ENCODE results near the gene SUPT7L. TPM values are rescaled to one million over a fixed set of nuclear protein-coding genes. Genes with fewer than 3 reads are reported as not detected.
A peak's percentile ranks its signal among the peaks of the same experiment; 100 is the strongest.

SUPT7L gene
- total RNA-seq (2012; rRNA removed) (16.7 and 23.1 TPM in 2 replicates), polyA plus RNA-seq (2012; rRNA removed) (31.3 and 33.4 TPM in 2 replicates), Bru-seq, nascent RNA (percentile 75 among the genes with signal in this experiment), BruChase-seq, experiment 1, labeled RNA remaining after a 6-hour chase (percentile 75 among the genes with signal in this experiment), BruChase-seq, experiment 2, labeled RNA remaining after a 2-hour chase (percentile 78 among the genes with signal in this experiment)
- 12.7 and 15.6 TPM in 2 replicates for polyA plus RNA-seq (2012; cell fraction: cytosol; rRNA removed)
- 61.5 and 126 TPM in 2 replicates for polyA plus RNA-seq (2012; cell fraction: nucleus; rRNA removed; ENCODE audit: low replicate concordance)
- long read RNA-seq, full-length matches to known transcripts, result 8 of 22 reads
- long read RNA-seq, partial matches to known transcripts, result 8 of 22 reads
- long read RNA-seq, other reads (novel, unspliced or antisense), result 6 of 22 reads

GRCh38 chr2:27663285-27664153 is at the start of gene SUPT7L, which contains the start of gene SLC4A1AP:
Gene SUPT7L (minus strand): TSS chr2:27663614. CDS start chr2:27662192, 1,422 bp downstream.
Gene SLC4A1AP (plus strand): TSS chr2:27663889. CDS start chr2:27663915, 26 bp downstream.
- Histone ChIP-seq H2AFZ (replicated peaks; ENCODE audit: low read length, poor library complexity) (peak within 1 kb of the TSS; percentile 100), H3K36me3 (ENCODE audit: control insufficient read depth, insufficient read depth, low read length) (peaks cover 13% of the 10 kb centered on the region), H2BK5ac (ENCODE audit: low read depth, low read length, poor library complexity, severe bottlenecking) (peak within 1 kb of the TSS; percentile 97), H3K4me1 (ENCODE audit: control insufficient read depth, insufficient read depth, low read length) (peaks cover 5% of the 10 kb centered on the region), H4K91ac (ENCODE audit: insufficient read depth, low read depth, low read length) (peak within 1 kb of the TSS; percentile 93), H4K8ac (ENCODE audit: low read depth in 2 of 2, low read length in 2 of 2) (peak within 1 kb of the TSS; percentile 95 to 99), H3K4ac (ENCODE audit: low read depth, low read length) (peak within 1 kb of the TSS; percentile 98), H4K5ac (ENCODE audit: low read depth, low read length) (peak within 1 kb of the TSS; percentile 98), H3K18ac (ENCODE audit: low read depth, low read length) (peak within 1 kb of the TSS; percentile 83), H3K56ac (ENCODE audit: extremely low read depth, insufficient read depth, low read length) (peak within 1 kb of the TSS; percentile 61), H2BK15ac (ENCODE audit: low read depth, low read length) (peak within 1 kb of the TSS; percentile 64; the same call in 2 of the 3 replicates), H3K27ac (ENCODE audit: insufficient read depth, low read length) (peak within 1 kb of the TSS; percentile 86), H2AK5ac (ENCODE audit: low read depth, low read length) (peak within 1 kb of the TSS; percentile 57; the same call in 1 of the 2 replicates), H2AK9ac (replicated peaks; ENCODE audit: low read depth, low read length, poor library complexity) (peak within 1 kb of the TSS; percentile 96), H3K9ac (ENCODE audit: low read depth, low read length) (peak within 1 kb of the TSS; percentile 93), H3K14ac (replicated peaks; ENCODE audit: low read depth, low read length) (peak within 1 kb of the TSS; percentile 94), H3K4me2 (ENCODE audit: low read depth, low read length) (peak within 1 kb of the TSS; percentile 99), H3K23ac (ENCODE audit: low read depth, low read length) (peak within 1 kb of the TSS; percentile 86; the same call in 1 of the 2 replicates), H3K27me3 (ENCODE audit: control insufficient read depth, insufficient read depth, low read length) (no peaks in the 10 kb centered on the region), H3K79me1 (ENCODE audit: low read depth in 1 of 2, low read length in 2 of 2) (peaks cover 15 to 41% of the 10 kb centered on the region in 2 experiments), H3K9me3 (ENCODE audit: control insufficient read depth, insufficient read depth, low read length) (no peaks in the 10 kb centered on the region), H4K20me1 (ENCODE audit: insufficient read depth, low read length) (no peaks in the 10 kb centered on the region), H3K9me1 (ENCODE audit: insufficient read depth, low read length) (peaks cover 6% of the 10 kb centered on the region; the same call in 1 of the 2 replicates), H2BK120ac (ENCODE audit: low read depth, low read length) (peak within 1 kb of the TSS; percentile 97), H3K4me3 (ENCODE audit: insufficient read depth, low read depth, low read length) (peak within 1 kb of the TSS; percentile 85), H2BK20ac (ENCODE audit: low read depth, low read length) (peak within 1 kb of the TSS; percentile 85; the same call in 1 of the 2 replicates)
- ChIA-PET CTCF (no interaction called here), POLR2A (ENCODE audit: unreplicated experiment) (no interaction called here)
- DNase-seq (peak; percentile 89), ATAC-seq (ENCODE audit: low read depth) (peak; percentile 90)
- in situ Hi-C loops (cut with MboI; ENCODE audit: low sequenced_read_pairs), result no loop called here
- WGBS, 2 experiments (ENCODE audit: extremely low coverage in 2 of 2, insufficient read length in 1 of 2), result 0% methylated on average over 13 of the region's 56 CpGs; no CpG with 5 or more reads in 1 of the 2 experiments
- peak; percentile 4; the same call in 1 of the 2 replicates for TF ChIP-seq CEBPB (IDR thresholded peaks at IDR 0.05; ENCODE audit: low read depth, low read length)
- 0 out of 2 replicates have a peak, but pooled peaks have one; percentile 15 for TF ChIP-seq SMC3 (IDR thresholded peaks at IDR 0.05; ENCODE audit: low read depth, low read length)
- TF ChIP-seq RFX5 (IDR thresholded peaks at IDR 0.05; ENCODE audit: low read depth, low read length), result no peak
- peak; percentile 58; the same call in 1 of the 2 replicates for TF ChIP-seq POLR2A (IDR thresholded peaks at IDR 0.05; ENCODE audit: low read depth, low read length)
- TF ChIP-seq BHLHE40 (IDR thresholded peaks at IDR 0.05; ENCODE audit: low read depth, low read length), result peak; percentile 25; the same call in 1 of the 2 replicates
- peak; percentile 14; the same call in 1 of the 2 replicates for TF ChIP-seq RAD21 (IDR thresholded peaks at IDR 0.05; ENCODE audit: low read length)
- TF ChIP-seq ELK1 (IDR thresholded peaks at IDR 0.05; ENCODE audit: borderline replicate concordance, low read depth, low read length), result no peak
- TF ChIP-seq MAZ (IDR thresholded peaks at IDR 0.05; ENCODE audit: borderline replicate concordance, low read depth, low read length), result 0 out of 2 replicates have a peak, but pooled peaks have one; percentile 29
- no peak for TF ChIP-seq NFE2L2 (IDR thresholded peaks at IDR 0.05; ENCODE audit: low read depth, low read length)
- TF ChIP-seq MXI1 (IDR thresholded peaks at IDR 0.05; ENCODE audit: borderline replicate concordance, low read depth, low read length), result 0 out of 2 replicates have a peak, but pooled peaks have one; percentile 4
- no TSS peak for BruUV-seq (replicated peaks)
- intact Hi-C loops (cut with micrococcal nuclease), result loop anchor here (2.0 kb wide), 1 partner anchor 255 kb away; the partner anchor contains the start of gene PPM1G
- dilution Hi-C loops (cut with HindIII; ENCODE audit: low sequenced_read_pairs, unreplicated experiment), result no loop called here
